Activated gamma-delta T cell (primary cell): ENCODE results near the gene VWA3B.

Source experiments
- DNase-seq: peaks from one replicate; lab custom pipeline; 2025; lab: John Stamatoyannopoulos, UW

Gene VWA3B

DNA sequence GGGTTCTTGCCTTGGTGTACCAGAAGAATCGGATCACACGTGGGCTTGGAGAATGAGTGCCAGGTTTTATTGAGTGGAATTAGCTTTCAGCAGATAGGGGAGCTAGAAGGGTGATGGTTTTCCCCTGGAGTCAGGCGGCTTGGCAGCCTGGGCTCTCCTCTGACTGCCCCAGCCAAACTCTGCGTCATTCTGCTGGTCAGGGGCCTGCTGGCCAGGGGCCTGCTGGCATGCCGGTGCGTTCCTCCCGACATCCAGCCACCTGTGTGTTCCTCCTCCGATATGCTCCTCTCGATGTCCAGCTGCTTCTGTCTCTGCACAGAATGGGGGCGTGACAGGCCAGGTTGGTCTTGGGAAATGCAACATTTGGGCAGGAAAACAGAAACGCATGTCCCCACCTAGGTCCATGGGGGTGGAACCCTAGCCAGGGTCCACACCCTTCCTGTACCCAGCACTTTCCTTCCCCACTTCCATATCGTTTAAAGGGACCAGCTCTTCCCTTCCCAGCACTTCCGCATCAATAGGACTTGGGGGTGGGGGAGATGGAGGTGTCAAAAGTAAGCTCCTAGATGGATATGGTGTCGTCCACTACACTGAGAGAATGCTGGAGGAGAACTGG is 85.3 kb downstream of the VWA3B start:
- no peak for DNase-seq

DNA sequence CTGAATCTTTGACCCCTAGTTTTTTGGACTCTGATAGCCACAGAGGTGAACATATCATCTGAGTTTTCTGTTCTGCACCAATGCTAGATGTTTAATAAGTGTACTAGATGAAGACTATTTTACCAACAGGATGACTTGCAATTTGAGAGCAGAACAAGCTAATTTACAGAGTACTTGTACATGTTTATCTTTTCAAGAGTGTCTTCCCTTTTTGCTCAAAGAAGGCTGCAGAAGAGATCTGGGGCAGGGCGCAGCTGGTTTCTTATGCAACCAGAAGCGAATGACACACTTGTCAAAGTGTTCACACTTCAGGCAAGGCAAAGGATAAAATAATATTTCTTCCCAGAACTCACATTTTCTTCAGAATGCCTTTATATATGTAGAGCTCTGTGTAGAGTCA is 86.0 kb downstream of the VWA3B start:
- DNase-seq = no peak

DNA sequence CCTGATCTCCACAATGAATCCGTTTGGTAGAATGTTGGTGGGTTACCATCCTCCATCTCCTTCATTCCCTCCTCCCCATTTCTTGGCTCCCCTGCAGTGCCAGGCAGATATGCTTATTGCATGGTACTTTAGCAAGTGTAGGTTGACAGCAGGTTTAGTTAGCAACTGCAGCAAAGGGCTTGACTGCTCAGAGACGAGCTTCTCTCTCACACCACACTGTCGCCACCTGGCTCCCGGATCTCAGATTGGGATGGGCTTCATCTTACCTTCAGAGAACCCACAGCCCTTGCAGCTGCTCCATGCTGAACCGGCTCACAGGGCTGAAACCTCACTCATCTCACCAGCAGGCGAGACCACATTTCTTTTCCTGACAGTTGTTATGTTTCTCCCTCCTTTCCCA is 88.8 kb downstream of the VWA3B start:
- DNase-seq = no peak

DNA sequence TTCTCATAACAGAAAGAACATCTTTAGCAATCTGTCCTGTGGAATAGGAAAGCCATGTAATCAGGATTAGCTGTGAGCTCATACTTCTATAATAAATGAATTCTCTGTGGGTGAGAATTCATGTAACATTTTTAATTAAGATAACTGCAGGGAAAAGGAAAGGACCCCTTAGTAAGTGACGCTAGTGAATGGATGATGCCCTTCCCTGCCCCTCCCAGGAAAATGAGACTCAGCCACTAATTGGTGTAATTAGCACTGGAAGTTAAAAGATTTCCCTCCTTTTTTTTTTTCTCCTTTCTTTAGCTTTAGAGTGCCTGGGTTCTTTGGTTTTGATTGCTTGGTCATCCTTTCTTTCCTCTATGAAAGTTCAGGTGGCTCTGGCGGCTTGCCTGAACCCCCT is 90.3 kb downstream of the VWA3B start:
- DNase-seq = no peak

DNA sequence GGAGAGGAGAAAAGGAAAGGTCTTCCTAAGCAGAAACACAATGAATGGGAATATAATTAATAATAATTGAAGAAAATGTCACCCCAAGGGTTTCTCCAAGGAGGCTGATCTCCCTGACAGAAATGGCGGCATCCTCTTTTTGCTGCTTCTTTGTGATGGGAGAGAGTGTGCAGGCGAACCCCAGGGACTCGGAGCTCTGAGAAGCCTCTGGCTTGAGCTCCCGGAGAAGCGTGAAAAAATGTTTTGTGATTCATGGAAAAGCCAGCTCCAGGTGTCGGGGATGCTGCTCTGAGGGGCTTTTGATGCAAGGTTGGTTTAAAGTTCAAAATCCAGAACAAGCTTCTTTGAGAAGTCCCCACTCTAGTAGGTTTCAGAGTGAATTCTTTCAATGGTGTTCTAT is 91.0 kb downstream of the VWA3B start:
- DNase-seq = no peak

DNA sequence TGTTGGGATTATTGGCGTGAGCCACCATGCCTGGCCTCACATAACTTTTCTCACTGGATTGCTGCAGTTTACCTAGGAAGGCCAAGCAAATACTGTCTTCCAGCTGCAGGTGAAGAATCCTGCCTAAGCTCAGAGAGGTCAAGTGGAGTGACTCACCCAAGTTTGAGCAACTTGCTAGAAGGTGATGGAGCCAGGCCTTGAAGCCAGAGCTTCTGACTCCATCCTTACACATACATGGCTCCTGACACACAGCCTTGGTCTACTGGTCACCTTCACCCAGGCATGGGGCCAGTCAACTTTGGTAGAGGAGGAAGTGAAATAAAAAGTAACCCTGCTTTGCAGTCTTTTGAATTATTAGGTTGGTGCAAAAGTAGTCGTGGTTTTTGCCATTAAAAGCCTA is 93.5 kb downstream of the VWA3B start:
- no peak for DNase-seq

DNA sequence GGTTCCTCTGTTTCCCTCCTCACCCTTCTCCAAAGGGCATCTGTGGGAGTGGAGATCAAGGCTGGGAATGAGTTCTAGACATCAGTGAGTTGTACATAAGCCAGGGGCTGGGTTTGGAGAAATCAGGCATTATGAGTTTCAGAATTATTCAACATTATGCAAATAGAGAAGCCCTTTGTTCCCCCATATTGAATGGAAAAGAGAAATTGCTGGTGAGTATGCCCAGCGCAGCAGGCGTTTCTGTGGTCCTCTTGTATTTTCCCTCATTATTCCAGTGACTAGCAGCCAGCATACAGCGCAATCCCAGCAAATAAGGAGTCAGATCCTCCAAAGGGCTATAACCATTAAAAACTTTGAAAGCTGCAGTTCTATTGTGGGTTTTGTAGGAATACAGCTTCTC is 94.4 kb downstream of the VWA3B start:
- no peak for DNase-seq

DNA sequence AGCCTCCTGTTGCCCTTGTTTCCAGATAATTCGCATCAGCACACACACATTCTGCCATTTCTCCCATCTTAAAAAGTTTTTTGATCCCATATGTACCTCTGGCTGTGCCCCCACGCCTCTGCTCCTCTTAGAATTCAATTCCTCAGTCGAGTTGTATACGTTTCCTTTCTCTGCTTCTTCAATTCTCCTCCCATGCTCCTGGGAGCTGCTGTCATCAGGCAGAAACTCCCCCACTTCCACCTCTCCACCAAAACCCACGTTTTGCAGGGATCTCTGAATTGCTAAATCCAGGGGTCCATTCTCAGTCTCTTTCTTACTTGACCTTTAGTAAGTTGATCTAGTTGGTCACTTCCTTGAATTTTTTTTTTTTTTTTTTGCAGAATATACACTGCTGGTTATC is 98.8 kb downstream of the VWA3B start:
- DNase-seq = no peak

DNA sequence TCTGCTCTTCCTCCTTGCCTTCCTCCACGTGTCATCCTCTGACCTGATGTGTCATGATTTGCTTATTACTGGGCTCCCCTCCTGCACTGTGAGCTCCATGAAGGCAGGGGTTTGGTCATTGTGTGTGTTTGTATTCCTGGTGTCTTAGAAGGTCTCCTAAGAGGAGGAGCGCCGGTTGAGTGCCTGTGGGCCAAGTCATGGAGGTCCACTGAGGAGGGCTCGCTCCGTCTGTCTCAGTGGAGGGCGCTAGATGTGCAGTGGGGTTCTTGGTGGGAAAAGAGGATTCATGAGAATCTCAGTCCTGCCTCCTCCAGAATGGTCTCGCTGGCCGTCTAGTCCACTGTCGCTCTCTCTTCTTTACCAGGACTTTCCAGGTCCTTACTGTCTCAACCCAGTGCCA is 100.2 kb downstream of the VWA3B start:
- no peak for DNase-seq

DNA sequence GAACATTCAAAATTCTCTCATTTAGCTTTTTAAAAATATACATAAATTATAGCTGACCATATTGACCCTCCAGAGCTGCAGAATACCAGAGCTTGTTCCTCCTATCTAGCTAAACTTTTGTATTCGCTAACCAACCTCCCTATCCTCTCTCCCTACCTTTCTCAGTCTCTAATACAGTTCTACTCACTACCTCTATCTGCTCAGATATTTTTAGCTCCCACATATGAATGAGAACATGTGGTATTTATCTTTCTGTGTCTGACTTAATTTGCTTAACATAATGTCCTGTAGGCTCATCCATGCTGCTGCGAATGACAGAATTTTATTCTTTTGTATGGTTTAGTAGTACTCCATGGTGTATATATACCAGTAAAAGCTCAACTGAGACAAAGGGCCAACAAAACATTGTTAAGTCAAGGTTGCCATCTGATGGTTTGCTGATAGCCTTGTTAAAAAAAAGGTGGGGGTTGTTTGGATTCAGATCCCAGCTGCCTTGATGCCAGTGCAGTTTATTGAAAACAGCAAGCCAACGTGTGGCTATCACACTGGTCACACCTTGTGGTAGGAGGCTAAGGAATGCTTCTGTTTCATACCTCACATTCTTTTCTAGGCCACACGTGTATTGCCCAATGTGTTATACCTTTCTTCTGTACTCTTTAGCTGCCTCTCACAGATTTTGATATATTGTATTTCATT is 101.5 kb downstream of the VWA3B start:
- no peak for DNase-seq

DNA sequence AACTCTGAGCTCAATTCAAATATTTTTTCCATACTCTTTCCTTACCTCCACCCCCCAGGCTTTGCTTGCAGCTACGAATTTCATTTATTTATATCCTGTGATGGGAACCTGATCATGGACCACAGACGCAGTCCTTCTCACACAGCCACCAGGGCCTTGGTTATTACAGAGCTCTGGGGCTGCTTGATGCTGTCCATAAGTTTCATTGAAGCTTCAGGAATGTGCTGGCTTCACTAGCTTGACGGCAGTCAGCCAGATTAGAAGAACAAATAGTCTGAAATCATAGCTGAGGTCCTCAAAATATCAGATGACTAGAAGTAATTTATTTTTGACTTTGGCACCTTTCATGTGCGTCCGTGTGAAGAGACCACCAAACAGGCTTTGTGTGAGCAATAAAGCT is 104.9 kb downstream of the VWA3B start:
- DNase-seq = no peak

DNA sequence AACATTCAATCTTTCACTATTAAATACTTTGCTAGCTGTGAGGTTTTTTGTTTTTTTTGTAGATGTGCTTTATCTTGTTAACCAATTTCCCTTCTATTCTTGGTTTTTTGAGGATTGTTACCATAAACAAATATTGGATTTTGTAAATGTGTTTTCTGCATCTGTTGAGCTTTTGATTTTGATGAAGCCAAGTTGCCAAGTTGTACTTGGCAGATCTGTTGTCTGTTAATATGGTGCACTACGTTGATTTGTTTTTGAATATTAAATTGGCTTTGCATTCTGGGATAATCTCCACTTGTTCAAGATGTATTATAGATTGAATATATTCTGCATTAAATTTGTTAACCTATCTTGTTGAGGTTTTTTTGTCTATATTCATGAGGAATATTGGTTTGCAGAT is 114.6 kb downstream of the VWA3B start:
- DNase-seq = no peak

DNA sequence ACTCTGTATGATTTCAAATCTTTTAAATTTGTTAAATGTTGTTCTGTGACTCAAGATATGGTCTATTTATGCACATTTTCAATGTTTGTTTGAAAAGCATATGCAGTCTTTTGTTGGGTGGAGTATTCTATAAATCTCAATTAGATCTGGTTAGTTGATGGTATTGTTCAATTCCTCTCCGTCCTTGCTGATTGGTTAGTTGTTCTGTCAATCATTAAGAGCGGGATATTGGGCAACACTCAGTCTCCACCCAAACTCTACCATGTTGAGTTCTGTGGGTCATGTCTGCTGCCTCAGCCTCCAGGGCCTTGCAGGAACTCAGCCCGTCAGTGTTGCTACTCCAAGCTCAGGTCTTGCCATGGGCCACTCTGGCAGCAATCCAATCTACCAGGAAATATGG is 118.9 kb downstream of the VWA3B start:
- DNase-seq = no peak

DNA sequence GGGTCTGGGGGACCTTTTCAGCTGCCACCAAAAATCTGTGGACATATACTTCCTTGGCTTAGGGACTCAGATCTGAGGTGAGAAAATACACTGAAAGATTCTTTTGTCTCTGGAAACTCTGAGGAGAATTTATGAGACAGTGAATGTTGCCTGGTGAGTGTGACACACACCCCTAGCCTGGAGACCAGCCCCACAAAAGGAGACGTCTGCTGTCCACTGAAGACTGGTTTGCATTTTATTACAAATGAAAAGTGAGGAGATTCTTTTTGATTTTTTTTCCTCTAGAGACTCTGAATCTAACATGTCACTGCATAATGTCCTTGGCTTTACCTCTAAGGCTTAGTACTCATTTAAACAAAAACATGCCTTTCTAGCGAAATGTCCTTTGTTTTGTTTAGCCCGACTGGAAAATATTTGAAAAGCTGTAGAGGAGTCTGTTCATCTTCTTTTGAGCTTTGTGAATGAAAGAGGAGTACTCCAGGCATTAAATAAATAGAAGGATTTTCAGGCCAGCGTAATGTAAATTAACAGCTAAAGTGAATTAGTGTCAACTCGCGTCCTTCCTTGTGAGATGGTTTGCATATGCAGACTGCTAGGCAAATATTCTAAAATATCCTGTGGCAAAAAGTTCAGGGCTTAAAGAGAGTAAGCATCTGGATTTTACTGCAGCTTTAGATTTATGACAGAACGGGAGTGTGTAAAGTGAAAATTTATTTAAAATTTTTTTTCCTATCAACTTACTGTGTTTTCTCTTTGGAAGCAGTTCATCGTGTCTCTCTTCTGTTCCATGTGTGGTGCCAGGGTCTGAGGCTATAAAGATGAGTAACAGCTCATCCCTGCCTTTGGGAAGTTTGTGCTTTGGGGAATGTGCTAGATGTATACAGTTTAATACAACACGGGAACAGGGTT is 125.4 kb downstream of the VWA3B start:
- DNase-seq = no peak

DNA sequence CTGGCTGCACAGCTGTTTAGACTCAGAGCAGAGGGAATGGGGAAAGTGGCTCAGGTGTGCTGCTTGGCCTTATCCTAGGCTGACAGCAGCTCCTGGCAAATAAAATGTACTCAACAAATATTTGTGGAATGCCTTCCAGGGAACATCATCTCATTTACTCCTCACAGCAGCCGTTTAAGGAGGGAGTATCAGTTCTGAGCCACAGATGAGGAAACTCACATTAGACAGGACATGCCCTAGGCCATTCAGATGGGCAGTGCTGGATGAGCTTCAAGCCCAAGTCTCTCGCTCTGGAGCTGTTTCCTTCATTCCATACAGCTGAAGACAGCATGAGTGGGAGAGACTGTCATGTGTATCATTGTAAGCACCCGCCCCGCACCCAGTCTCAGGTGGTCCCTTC is 129.6 kb downstream of the VWA3B start:
- no peak for DNase-seq

DNA sequence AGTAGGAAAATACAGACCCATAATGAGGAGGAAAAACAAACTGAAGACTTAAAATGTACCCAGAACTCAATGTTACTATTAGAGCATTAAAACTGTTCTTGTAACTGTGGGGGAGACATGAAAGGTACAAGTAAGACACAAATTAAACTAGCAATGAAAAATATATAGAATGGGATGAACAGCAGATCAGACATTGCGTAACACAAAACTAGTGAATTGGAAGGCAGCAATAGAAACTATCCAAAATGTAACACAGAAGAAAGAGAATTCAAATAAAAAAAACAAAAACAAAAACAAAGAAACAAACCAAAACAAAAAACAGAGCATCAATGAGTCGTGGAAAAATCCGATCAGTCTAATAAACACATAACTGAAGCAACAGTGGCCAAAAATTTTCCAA is 132.2 kb downstream of the VWA3B start:
- no peak for DNase-seq

DNA sequence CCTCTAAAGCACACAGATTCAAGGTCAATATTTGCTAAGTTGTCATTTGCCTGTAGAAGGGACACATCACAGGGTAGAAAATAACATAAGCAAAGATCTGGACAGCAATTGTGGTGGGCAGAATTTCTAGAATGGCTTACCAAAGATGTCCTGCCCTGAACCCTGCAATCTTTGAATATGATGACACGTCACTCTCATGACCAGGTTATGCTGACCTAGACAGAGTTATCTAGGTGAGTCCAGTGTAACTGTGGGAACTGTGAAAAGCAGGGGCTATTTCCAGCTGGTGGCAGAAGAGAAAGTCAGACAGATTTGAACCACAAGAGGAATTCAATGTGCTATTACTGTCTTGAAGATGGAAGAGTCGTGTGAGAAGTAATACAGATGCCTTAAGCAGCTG is 147.0 kb downstream of the VWA3B start:
- DNase-seq = no peak

DNA sequence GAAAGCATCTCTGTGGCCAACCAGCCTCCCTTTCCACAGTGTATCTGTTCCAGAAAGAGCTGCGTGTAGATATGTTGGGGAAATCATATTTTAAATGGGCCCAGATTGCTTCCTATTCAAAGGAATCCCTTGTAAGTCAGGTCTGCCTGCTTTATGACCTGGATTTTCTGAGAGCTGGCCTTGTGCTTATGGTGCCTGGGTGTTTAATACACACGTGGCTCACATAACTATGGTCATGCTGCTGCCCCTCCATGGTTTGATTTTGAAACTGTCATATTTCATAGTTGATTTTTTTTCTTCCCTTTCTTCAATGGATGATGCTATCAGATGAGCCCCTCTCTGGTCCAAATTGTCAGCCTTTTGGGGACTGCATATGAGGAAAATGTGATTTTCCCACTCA is 147.8 kb downstream of the VWA3B start:
- DNase-seq = no peak

DNA sequence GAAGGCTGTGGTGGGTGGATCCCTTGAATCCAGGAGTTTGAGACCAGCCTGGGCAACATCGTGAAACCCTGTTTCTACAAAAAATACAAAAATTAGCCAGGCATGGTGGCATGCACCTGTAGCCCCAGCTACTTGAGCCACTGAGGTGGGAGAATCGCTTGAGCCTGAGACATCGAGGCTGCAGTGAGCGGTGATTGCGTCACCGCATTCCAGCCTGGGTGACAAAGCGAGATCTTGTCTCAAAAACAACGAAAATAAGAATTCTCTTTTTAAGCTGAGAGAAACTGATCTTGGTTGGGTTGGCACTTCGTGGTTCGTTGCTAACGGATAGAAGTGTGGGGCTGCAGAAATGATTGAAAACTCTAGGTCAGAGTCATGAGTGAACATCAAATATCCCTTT is 150.0 kb downstream of the VWA3B start:
- no peak for DNase-seq

DNA sequence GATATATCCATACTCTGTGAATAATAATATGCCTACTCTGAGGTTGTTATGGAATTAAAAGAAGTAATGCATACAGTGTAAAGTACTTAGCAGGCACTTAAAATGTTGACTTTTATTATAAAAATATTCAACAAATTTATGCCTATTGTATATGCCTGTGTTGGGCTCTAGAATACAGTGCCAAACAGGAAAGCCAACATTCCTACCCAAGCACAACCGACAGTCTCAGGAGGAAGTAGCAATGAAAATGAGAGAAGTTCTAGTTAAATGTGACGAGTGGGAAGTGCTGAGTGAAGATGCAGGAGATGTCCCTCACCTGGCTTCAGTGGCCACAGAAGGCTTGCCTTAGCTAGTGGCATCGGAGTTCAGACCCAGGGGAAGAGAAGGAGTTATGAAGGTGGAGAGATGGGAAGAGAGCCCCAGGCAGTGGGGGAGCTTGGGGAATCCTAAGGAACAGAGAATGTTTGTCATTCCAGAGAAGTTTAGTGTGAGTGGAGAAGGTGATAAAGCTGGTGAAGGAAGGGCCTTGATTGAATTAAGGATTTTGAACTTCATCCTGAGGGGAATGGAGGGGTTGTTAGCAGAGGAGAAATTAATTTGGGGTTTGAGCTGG is 153.9 kb downstream of the VWA3B start:
- DNase-seq = no peak

DNA sequence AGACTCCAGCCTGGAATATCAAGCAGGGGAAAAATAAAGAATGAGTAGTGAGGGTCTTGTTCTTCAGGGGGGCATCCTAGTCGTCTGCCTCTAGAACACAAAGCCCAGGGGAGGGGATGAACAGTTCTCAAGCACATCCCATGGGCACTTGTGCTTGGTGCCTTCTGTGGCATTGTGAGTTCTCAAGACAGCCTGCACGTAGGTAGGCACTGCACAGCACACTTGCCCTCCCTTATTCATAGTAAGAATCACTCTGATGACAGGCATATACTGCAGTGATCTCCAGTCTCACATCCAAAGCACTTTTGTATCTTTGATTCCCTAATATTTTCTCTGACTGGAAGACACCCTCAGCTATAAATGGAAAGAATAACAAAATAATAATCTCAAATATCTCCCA is 154.6 kb downstream of the VWA3B start:
- no peak for DNase-seq

DNA sequence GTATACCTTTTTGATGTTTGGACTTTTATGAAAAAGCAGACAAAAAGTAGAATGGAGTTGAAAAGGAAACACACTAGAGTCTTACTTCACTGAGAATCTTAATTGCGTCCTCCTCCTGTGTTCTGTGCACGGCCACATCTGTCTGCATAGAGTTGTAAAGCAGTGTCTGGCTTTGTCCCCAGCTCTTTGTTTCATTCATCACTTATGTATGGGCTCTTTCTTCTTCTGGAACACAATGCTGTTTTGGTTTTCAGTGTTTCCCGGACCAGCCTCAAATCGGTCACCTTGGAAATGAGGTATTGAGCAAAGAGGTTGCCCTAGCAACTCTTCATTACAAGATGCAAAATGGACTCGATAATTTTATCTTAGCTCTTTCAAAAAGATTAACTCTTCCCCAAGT is 155.0 kb downstream of the VWA3B start:
- no peak for DNase-seq

DNA sequence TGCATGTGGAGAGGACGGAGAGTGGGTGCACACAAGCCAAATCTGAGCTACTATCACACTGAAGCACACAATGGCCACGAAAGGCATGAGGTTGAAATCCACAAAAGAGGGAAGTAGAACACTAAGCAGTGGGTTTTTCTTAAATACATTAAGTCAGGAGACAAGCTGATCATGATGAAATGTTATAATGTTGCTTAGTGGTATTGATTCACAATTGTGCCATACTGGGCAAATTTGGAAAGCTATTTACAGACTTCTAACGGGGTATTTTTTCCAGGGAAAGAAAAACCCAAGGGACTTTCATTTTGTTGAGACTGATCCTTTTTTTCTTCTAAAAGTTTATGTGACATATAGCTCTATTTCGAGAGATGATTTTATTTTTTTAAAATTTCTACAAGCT is 158.5 kb downstream of the VWA3B start:
- no peak for DNase-seq
